Measurements from ENCODE around the gene PLEKHG4B.
A peak's percentile ranks its signal among the peaks of the same experiment; 100 is the strongest.
"Not testable (repeated sequence)": the region's sequence is repeated elsewhere in the genome, so short reads cannot be mapped to it uniquely, and the experiment has no call there.

Gene PLEKHG4B

DNA sequence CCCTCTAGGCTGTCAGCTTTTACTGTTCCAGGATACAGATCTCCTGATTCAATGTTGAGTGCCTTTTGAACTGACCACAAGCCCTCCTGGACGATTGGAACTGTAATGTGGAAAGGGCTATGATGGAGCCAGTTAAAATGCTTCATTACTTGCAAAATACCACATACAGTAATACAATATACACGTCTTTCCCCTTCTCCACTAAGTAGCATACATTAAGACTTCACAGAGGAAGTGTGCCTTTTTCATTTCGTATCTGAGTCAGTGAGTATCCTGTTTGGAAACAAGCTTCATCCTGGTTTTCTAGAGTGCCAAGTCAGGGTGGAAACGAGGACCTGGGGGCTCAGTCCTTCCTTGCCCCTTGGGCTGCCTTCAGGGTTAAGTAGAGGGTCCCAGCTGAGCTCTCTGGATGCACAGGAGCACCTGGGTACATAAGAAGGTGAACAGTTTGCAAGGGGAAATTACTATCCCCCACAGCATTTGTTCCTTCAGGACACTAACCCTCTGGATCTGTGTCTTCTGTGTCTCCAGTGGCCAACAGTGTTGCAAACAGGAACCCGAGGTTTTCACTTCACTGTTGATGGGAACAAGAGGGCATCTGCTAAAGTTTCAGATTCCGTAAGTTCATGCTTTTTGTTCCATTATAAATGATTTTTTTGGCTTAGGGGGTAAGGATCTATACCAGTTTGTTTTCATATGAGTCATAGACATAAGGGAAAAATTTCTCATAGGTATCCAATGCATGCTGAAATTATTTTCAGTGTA is 131.2 kb downstream of the PLEKHG4B start:
- not testable (repeated sequence) for DNase-seq (ENCODE audit: low spot score)

DNA sequence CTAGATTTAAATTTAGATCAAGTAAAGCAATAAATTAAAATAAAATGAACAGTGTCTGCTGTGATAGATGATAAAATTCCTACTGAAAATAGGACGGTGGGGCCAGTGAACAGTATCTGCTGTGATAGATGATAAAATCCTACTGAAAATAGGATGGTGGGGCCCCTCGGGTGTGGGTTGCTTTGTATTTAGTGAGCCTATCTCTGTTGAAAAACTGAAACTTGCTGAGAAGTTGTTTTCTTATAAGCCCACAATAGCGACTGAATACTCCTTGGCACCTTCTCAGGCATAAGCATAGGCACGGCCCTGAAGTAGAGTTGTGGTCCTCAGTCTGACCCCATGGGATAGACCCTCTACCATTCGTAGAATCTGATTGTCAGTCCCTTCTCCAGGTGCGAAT is 131.8 kb downstream of the PLEKHG4B start:
- no peak for DNase-seq (ENCODE audit: low spot score)

DNA sequence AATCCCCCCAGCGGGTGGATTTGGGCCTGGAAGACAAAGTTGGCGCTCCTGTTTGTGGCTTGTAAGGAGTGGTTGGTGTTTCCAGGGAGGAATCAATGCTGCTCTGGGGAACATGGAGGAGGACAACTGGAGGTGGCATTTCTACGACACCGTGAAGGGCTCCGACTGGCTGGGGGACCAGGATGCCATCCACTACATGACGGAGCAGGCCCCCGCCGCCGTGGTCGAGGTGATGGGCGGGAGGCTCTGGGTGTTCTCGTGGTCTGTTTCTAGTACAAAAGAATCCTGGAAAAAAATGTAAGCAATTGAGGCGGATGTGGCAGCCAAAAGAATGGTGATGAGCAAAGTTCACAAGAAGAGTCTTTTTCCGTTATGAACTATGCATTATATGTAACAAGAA is 133.4 kb downstream of the PLEKHG4B start:
- no peak for DNase-seq (ENCODE audit: low spot score)

- peak; percentile 80 for DNase-seq (ENCODE audit: low spot score)
Measured at GRCh38 chr5:227375-227774, 135.4 kb downstream of the PLEKHG4B start.

GRCh38 chr5:228886-229285 is 136.9 kb downstream of the PLEKHG4B start:
- peak; percentile 54 for DNase-seq (ENCODE audit: low spot score)

GRCh38 chr5:230711-231110 is 138.7 kb downstream of the PLEKHG4B start:
- no peak for DNase-seq (ENCODE audit: low spot score)

DNA sequence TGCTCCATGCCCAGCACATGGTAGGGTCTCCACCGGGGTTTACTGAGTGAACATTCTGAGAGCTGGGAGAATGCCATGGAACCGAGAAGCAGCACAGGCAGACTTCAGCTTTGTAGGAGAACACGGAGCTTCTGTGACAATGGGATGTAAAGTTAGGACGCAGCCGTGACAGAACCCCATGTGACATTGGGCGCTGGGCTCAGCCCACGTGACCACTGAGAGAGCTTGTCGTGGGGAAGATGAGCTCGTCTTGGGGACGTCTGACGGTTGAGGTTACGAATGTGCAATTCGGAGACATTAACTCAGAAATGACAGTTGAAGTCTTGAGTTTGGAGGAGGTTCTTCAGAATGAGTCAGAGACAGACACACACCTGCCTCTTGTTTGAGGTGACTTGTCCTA is 139.7 kb downstream of the PLEKHG4B start:
- DNase-seq (ENCODE audit: low spot score) = peak; percentile 17

GRCh38 chr5:233426-233825 is 141.5 kb downstream of the PLEKHG4B start:
- DNase-seq (ENCODE audit: low spot score) = not testable (repeated sequence)

- DNase-seq (ENCODE audit: low spot score) = no peak
Measured at GRCh38 chr5:234450-234849, 142.5 kb downstream of the PLEKHG4B start.

DNA sequence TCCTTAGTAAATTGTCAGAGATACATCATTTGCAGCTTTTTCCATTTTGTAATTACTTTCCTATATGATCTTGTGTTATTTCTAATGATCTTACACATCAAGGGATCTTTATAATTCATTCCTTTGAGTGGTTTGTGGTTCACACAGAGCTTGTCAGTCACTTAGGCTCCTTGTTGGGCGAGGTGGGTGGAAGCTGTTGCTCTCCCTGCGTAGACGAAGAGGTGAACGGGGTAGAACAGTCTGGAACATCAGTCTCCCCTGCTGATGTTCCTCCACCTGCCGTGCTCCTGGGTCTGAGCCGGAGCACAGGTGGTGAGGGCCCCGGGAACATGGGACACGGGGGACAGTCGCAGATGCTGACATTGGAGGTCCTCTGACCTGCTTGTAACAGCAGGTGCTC is 143.6 kb downstream of the PLEKHG4B start:
- DNase-seq (ENCODE audit: low spot score) = not testable (repeated sequence)

DNA sequence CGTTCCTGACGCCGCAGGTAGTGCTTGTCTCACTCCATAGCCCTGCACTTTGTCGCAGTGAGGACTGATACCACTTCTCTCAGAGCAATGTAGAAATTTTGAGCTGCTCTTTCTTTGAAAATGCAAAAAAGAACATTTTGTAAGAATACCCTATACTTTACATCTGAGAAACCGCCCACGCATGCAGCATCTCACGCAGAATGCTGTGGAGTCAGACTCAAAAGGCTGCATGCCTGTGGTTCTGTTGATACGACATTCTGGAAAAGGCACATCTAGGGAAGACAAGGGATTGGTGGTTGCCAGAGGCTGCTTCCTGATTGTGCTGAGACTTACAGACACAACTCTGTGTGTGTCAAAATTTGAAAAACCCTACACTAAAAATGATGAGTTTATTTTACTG is 146.0 kb downstream of the PLEKHG4B start:
- DNase-seq (ENCODE audit: low spot score) = peak; percentile 23

Measured in Ammon's horn (tissue), 1 donor.